Stimulated activated CD8-positive, alpha-beta memory T cell treated with anti-CD3 and anti-CD28 coated beads, Interleukin-4, amount 100 ng/mL, for 1 hour (primary cell): Measurements from ENCODE around the gene ENDOD1.

Experiments used
- DNase-seq, 2 donors: peaks; one replicate each; pipeline ENCODE4 v3.0.0-alpha.2; 2020; ENCODE audit warnings: low read depth in 2 of 2, low spot score in 1 of 2

The ENDOD1 gene

GRCh38 chr11:95142431-95142830 lies 52.8 kb downstream of the ENDOD1 start:
- no peak for DNase-seq

DNA sequence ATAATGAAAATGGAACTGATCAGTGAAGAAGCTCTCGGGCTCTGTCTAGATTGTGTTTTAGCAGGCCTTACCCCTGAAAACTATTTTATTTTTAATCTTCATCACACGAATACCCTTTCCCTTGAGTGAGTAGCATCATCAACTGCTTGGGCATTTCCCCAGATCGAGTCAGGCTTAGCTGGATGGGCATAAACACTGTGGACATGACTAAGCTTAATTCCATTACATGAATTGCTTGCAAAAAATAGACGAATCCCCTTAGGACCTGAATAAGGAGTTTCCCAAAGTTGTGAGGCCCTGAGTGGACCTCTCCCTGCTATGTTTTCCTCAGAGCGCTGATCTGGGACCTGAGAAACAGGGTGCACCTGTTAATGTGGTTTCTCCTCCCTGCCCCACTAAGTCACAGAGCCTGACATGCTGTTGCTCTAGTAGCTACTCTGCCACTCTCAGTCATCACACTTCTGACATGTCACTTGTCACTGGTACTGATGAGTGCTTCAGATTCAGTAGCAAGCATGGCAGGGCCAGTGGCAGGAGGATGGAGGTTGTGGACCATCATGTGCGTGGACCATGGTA lies 53.5 kb downstream of the ENDOD1 start:
- DNase-seq, result no peak

GRCh38 chr11:95144313-95145235 lies 54.9 kb downstream of the ENDOD1 start:
- DNase-seq, result no peak

DNA sequence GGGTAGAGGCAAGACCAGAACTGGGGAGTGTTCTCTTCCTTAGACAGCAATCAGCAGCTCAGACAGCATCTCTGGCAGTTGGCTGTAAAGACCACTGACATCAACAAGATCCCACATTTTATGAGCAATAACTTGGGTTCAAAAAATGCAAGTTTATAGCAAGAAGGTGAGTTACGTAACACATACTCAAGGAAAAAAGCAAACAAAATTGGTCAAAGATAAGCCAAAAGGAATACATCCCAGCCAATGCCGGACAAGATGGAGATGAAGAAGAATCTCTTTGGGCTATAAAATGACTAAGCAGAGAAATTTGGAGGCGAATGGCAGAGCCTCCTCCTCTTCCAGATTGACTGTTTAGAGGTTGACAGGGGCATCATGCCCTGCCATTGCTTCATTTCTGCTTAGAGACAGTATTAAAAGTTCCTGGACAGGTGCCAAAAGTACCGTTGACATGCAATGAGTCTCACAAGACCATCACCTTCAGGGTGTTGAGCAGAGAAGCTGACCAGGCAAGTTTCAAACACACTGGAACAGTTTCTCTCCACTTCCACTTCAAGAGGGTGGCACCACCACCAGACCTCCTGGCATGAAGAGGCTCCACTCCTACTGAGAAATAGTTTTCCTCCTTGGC lies 55.9 kb downstream of the ENDOD1 start:
- DNase-seq, result no peak

GRCh38 chr11:95147364-95147905 lies 57.8 kb downstream of the ENDOD1 start:
- no peak for DNase-seq

DNA sequence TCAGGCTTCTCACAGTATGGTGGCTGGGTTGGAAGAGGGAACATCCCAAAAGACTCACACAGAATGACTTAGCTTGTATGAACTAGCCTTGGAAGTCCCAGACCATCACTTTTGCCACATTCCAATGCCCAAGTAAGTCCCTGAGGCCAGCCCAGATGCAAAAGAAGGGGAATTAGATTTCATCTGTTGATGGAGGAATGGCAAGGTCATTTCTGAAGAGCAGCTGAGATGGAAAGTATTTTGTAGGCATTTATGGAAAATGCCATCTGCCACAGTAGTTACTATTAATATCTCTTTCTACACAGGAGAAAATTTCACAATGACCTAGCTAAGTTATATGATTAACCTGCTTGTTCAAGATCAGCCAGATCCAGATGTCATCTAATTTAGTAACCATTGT lies 58.8 kb downstream of the ENDOD1 start:
- no peak for DNase-seq

DNA sequence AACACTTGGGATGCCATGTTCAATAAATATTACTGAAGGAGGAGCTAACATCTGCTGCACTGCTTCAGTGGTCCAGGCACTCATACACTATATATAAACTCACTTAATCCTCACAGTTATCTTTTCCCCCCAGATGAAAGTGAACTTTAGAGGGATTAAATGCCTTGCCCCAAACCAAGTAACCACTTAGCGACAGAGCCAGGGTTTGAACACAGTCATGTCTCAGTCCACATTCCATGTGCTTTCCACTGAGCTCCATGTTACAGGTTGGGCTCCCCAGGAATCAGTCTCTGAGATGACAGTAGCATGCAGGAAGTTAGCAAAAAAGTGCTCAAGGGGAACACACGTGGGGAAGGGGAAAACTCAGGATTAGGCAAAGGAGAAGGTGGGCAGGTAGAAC lies 59.3 kb downstream of the ENDOD1 start:
- DNase-seq, result no peak

- DNase-seq, result no peak
Measured at GRCh38 chr11:95149651-95150364, 60.2 kb downstream of the ENDOD1 start.

DNA sequence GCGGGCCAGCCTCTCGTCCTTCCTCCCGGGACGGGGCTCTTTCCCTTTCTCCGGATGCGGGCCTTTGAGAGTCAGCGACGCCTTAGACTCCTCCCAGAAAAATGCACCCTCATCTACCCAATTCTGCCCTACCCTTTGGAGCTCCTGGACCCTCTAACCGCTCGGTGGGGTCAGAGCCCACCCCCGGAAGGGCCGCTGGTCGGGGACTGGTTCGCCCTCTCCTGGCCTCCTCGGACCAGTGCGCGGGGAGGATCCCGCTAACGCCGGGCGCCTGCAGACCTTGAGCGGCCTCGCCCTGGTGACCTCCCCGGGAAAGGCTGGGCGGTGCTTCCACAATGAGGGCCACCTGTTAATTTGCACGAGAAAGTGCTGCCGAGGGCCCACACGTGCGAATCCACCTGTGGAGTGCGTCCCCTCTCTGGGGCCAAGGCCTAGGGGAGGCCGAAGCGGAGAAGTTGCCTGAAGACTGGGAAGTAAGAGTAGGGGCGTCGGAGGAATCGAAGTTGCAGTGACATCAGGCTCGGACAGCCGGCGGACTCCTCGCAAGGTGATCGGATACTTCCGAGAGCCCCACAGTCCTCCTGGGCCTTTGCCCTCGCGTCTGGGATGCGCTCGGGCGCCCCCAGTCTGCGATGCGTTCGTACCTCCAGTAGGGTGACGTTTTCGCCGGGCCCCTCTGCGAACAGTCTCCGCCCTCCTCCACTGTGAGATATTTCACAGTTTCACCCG lies 61.5 kb downstream of the ENDOD1 start:
- peak; percentile 78 to 84 for DNase-seq

DNA sequence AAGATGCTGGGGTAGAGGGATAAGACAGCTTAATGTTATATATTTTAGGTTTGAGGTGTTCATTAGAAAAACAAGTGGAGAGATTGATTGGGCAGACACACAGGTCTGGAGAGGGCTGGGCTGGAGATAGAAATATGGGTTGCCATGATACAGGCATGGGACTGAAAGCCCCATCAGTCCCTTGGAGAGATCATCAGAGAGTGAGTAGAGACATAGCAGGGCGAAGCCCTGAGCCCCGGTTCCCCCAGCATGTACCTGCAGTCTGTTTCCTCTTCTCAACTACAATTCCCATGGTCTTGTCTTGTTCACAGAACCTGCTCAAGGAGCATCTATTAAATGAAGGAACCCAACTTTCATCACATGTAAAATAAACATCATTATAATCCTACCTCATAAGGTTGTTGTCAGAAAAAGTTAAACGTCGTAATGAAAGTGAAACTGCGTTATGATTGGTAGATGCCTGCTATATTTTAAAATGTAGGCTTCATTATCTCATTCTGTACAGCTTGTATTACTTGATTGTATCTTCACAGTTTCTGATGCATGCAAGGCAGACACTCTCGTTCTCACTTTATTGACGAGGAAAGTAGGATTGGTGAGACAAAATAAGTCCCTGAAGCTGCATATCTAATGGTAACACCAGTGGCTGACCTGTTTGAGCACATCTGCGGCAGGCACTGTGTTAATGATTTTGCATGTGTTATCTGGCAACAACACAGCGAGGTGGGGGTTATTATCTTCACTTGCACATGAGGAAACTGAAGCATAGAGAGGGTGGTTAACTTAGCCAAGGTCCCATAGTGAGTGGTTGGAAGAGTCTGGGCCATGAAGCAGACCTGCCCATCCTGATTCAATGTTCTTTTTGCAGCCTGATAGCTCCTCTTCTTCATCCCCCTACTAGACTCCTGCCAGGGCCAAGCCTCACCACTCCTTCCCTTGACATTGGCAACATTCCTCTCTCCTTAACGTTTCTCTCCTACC lies 63.5 kb downstream of the ENDOD1 start:
- DNase-seq, result no peak

DNA sequence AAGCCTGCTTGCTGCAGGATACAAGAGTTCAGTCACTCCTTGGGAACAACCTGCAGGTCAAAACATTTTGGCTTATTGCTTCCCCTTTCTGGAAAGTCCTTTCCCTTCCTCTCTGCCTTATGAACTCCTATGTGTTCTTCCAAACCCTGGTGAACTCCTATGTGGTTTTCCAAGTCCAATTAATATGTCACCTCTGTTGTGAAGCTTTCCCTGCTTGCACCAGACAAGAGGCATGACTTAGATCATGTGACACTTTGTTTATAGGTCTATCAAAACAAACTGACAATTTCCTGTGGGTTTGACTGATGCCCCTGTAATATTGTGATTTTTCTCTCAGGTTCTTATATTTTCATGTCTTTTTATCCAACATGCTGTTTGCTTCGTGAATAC lies 64.2 kb downstream of the ENDOD1 start:
- no peak for DNase-seq

GRCh38 chr11:95154514-95154913 lies 64.9 kb downstream of the ENDOD1 start:
- DNase-seq, result peak in 1 of 2 donors; percentile 24

DNA sequence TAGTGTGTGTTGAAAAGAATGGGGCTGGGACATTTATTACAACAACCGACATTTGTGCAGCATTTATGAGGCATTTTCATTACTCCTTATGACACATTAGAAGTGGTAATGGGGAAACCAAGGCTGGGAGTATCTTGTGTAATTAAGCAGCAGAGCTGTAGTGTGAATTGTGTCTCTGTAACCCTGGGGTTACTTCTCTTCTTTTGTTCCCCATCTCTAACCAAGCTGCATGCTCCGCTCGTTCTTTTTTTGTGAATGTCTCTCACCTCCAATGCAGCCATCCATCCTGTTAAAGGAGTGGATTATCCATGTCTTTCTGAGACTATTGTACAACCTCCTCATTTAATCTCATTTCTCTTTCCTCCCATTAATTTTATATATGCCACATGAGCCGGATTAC lies 65.7 kb downstream of the ENDOD1 start:
- DNase-seq, result no peak

DNA sequence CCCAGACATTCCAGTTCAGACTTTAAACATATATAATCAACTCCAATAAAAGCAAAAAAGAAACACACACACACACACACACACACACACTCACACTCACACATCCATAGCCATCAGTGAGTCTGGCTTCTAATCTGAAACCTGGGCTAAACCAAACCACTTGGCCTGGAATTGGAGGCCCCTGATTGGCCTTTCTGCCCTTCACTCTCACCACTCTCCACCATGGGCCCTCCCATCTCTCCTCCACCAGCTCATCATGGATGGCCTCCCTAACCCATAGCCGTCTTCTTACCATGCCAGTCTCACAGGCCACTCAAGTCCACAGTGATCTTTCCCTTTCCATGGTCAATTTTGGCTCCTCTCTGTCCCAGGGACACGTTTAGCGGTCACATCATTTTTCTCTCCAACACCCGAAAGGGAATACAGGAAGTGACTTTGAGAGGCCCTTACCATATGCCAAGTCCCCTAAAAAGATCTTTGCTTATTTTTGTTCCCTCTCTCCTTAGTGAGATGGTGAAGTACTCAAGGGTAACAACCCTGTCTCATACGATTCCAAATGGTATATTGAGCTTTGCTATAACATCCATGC lies 66.6 kb downstream of the ENDOD1 start:
- DNase-seq, result no peak

- no peak for DNase-seq
Measured at GRCh38 chr11:95156916-95157541, 67.4 kb downstream of the ENDOD1 start.

DNA sequence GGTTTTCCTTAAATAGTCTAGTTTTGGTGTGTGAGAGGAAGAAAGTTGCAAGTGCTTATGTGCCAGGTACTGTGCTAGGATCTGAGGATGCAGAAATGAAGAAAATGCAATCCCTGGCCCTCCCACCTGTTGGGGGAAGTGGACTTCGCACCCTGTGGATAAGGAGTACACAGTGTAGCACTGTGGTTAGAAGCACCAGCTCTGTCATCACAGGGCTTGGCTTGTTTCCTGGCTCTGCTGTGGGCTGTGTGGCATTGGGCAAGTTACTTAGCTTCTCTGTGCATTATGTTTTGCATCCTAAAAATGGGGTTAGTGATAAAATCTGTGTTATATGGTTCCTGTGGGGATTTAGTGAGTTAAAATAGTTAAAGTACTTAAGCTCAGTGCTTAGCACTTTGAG lies 68.2 kb downstream of the ENDOD1 start:
- no peak for DNase-seq

DNA sequence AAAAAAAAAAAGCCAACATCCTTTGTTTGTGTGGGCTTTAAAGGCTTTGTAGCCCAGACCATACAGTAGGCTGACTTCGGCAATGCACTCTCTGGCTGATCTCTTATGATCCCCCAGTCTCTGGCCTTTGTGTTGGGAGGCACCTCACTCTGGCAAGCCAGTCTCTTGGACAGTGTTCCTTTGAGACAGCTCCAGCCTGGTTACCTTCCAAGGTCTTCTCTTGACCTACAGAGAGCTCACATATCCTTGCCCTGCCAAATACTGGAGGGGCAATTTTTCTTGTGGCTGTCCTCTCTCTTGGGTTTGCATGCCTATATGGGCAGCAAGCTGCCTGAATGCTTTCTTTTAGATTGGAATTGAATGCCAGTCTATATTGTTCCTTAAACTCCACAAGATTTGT lies 71.6 kb downstream of the ENDOD1 start:
- no peak for DNase-seq

- no peak for DNase-seq
Measured at GRCh38 chr11:95163106-95163505, 73.5 kb downstream of the ENDOD1 start.

DNA sequence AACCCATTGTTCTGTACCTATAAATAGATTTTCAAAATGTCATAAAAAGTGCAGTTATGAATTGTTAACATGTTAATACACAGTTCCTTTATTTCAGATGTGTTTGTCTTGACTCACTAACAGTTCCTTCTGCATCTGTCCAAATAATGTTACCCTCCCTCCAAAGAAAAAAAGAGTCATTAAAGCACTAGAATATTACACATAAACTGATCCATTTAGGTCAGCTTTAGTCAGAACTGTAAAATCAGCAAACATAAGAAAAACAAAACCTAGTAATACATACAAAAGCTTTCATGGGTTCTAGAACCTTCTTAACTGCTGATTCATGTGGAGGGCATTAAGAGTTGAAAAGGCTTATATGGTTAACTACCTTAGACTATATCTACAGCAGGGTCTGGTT lies 76.0 kb downstream of the ENDOD1 start:
- no peak for DNase-seq
